ENCODE data around the gene KPNA2. TPM values are rescaled to one million over a fixed set of nuclear protein-coding genes. Genes with fewer than 3 reads are reported as not detected.
A peak's percentile ranks its signal among the peaks of the same experiment; 100 is the strongest.
"Not testable (repeated sequence)": the region's sequence is repeated elsewhere in the genome, so short reads cannot be mapped to it uniquely, and the experiment has no call there.

KPNA2 gene
- polyA plus RNA-seq, 3 donors = 23.2 to 36.1 (median 23.2) TPM

- H2AFZ ChIP-seq (ENCODE audit: insufficient read depth, low read depth, low read length, poor library complexity, severe bottlenecking) = peak overlapping the region; percentile 93
- H3K9me3 Mint-ChIP-seq = peaks cover 0 to 4% (median 0%) of the 10 kb centered on the region in 7 donors
These were observed 991 bp downstream of the KPNA2 start for GRCh38 chr17:68036304-68037147.

GRCh38 chr17:68047153-68047846 is 11.8 kb downstream of the KPNA2 start:
- Histone ChIP-seq H3K4me1 (ENCODE audit: control insufficient read depth in 1 of 2, insufficient read depth in 2 of 2, low read length in 2 of 2) (no peaks in the 10 kb centered on the region), H4K20me1 (ENCODE audit: insufficient read depth, low read length) (no peaks in the 10 kb centered on the region), H3K9me3 (replicated peaks in 1 of 2; ENCODE audit: control insufficient read depth in 1 of 2, insufficient read depth in 1 of 2, low read length in 2 of 2) (no peaks in the 10 kb centered on the region), H3K79me2 (ENCODE audit: insufficient read depth, low read length) (peaks cover under 1% of the 10 kb centered on the region), H3K27me3 (ENCODE audit: control insufficient read depth in 2 of 2, insufficient read depth in 2 of 2, low read length in 2 of 2) (no peaks in the 10 kb centered on the region), H2AFZ (ENCODE audit: insufficient read depth, low read depth, low read length, poor library complexity, severe bottlenecking) (no peak overlapping the region), H3K4me2 (replicated peaks; ENCODE audit: extremely low read depth, low read length, poor library complexity, severe bottlenecking) (no peak overlapping the region), H3K36me3 (replicated peaks in 1 of 2; ENCODE audit: control insufficient read depth in 1 of 2, insufficient read depth in 2 of 2, low read length in 2 of 2) (peaks cover 48 to 58% of the 10 kb centered on the region in 2 donors), H3K27ac (ENCODE audit: low read depth in 1 of 2, low read length in 2 of 2) (no peak overlapping the region), H3K9ac (ENCODE audit: insufficient read depth, low read length, poor library complexity, severe bottlenecking) (no peak overlapping the region), H3K4me3 (replicated peaks in 1 of 3; ENCODE audit: low read depth in 2 of 3, low read length in 3 of 3) (no peak overlapping the region)
- WGBS (ENCODE audit: insufficient coverage) = no CpG with 5 or more reads among the region's 9 CpGs
- Mint-ChIP-seq H3K27ac (peak overlapping the region in 1 of 7 donors; percentile 27), H3K27me3 (ENCODE audit: low read depth in 3 of 3) (peaks cover 0 to 2% (median 0%) of the 10 kb centered on the region in 3 donors), H3K4me3 (no peak overlapping the region), H3K9me3 (peaks cover 0 to 2% (median 0%) of the 10 kb centered on the region in 7 donors), H3K4me1 (peaks cover 7% of the 10 kb centered on the region), H3K36me3 (peaks cover 50 to 64% of the 10 kb centered on the region in 2 donors)
- intact Hi-C loops (cut with micrococcal nuclease) = no loop called here
- DNase-seq = no peak
- TF ChIP-seq, protein P1, sequence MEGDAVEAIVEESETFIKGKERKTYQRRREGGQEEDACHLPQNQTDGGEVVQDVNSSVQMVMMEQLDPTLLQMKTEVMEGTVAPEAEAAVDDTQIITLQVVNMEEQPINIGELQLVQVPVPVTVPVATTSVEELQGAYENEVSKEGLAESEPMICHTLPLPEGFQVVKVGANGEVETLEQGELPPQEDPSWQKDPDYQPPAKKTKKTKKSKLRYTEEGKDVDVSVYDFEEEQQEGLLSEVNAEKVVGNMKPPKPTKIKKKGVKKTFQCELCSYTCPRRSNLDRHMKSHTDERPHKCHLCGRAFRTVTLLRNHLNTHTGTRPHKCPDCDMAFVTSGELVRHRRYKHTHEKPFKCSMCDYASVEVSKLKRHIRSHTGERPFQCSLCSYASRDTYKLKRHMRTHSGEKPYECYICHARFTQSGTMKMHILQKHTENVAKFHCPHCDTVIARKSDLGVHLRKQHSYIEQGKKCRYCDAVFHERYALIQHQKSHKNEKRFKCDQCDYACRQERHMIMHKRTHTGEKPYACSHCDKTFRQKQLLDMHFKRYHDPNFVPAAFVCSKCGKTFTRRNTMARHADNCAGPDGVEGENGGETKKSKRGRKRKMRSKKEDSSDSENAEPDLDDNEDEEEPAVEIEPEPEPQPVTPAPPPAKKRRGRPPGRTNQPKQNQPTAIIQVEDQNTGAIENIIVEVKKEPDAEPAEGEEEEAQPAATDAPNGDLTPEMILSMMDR (IDR thresholded peaks at IDR 0.05) = no peak

More at GRCh38 chr17:68036304-68037147, 991 bp downstream of the KPNA2 start:
- peak overlapping the region; percentile 80 for H3K9ac ChIP-seq (ENCODE audit: insufficient read depth, low read length, poor library complexity, severe bottlenecking)
- H3K9me3 ChIP-seq (replicated peaks in 1 of 2; ENCODE audit: control insufficient read depth in 1 of 2, insufficient read depth in 1 of 2, low read length in 2 of 2) = no peaks in the 10 kb centered on the region
- peak overlapping the region; percentile 80 to 83 for H3K27ac ChIP-seq (ENCODE audit: low read depth in 1 of 2, low read length in 2 of 2)
- H3K4me3 Mint-ChIP-seq = peak overlapping the region; percentile 94 to 97
- peaks cover 1 to 2% (median 1%) of the 10 kb centered on the region in 3 donors for H3K27me3 Mint-ChIP-seq (ENCODE audit: low read depth in 3 of 3)
- H4K20me1 ChIP-seq (ENCODE audit: insufficient read depth, low read length) = no peaks in the 10 kb centered on the region
- H3K4me1 ChIP-seq (ENCODE audit: control insufficient read depth in 1 of 2, insufficient read depth in 2 of 2, low read length in 2 of 2) = peaks cover 16 to 24% of the 10 kb centered on the region in 2 donors
- peak overlapping the region; percentile 94 for H3K4me2 ChIP-seq (replicated peaks; ENCODE audit: extremely low read depth, low read length, poor library complexity, severe bottlenecking)
- WGBS (ENCODE audit: insufficient coverage) = 0% methylated on average over 4 of the region's 11 CpGs
- peaks cover 15% of the 10 kb centered on the region for H3K4me1 Mint-ChIP-seq
- H3K4me3 ChIP-seq (replicated peaks in 1 of 3; ENCODE audit: low read depth in 2 of 3, low read length in 3 of 3) = peak overlapping the region; percentile 70 to 99 (median 98)
- DNase-seq = peak in 2 of 3 donors; percentile 38 to 63
- intact Hi-C loops (cut with micrococcal nuclease) = loop anchor here in 1 of 2 donors (5.0 to 10.0 kb wide), 2 partner anchors 68 to 421 kb away; partner anchors contain the start of gene WIPI1
- peak overlapping the region; percentile 85 to 95 (median 91) for H3K27ac Mint-ChIP-seq
- H3K27me3 ChIP-seq (ENCODE audit: control insufficient read depth in 2 of 2, insufficient read depth in 2 of 2, low read length in 2 of 2) = no peaks in the 10 kb centered on the region
- TF ChIP-seq, protein P1 (IDR thresholded peaks at IDR 0.05) = no peak
- H3K36me3 Mint-ChIP-seq = peaks cover 27 to 36% of the 10 kb centered on the region in 2 donors
- H3K36me3 ChIP-seq (replicated peaks in 1 of 2; ENCODE audit: control insufficient read depth in 1 of 2, insufficient read depth in 2 of 2, low read length in 2 of 2) = peaks cover 26 to 31% of the 10 kb centered on the region in 2 donors
- peaks cover 60% of the 10 kb centered on the region for H3K79me2 ChIP-seq (ENCODE audit: insufficient read depth, low read length)

- peak overlapping the region in 2 of 7 donors; percentile 22 to 67 for H3K27ac Mint-ChIP-seq
- H3K4me3 ChIP-seq (replicated peaks in 1 of 3; ENCODE audit: low read depth in 2 of 3, low read length in 3 of 3); H3K4me3 Mint-ChIP-seq; DNase-seq; H3K9me3 Mint-ChIP-seq; H3K4me2 ChIP-seq (replicated peaks; ENCODE audit: extremely low read depth, low read length, poor library complexity, severe bottlenecking); H3K9me3 ChIP-seq (replicated peaks in 1 of 2; ENCODE audit: control insufficient read depth in 1 of 2, insufficient read depth in 1 of 2, low read length in 2 of 2); H3K27me3 Mint-ChIP-seq (ENCODE audit: low read depth in 3 of 3); H3K27me3 ChIP-seq (ENCODE audit: control insufficient read depth in 2 of 2, insufficient read depth in 2 of 2, low read length in 2 of 2); H3K4me1 Mint-ChIP-seq; H3K79me2 ChIP-seq (ENCODE audit: insufficient read depth, low read length); H3K27ac ChIP-seq (ENCODE audit: low read depth in 1 of 2, low read length in 2 of 2); intact Hi-C loops (cut with micrococcal nuclease); H4K20me1 ChIP-seq (ENCODE audit: insufficient read depth, low read length); H3K4me1 ChIP-seq (ENCODE audit: control insufficient read depth in 1 of 2, insufficient read depth in 2 of 2, low read length in 2 of 2); H2AFZ ChIP-seq (ENCODE audit: insufficient read depth, low read depth, low read length, poor library complexity, severe bottlenecking); H3K9ac ChIP-seq (ENCODE audit: insufficient read depth, low read length, poor library complexity, severe bottlenecking): not testable (repeated sequence)
- WGBS (ENCODE audit: insufficient coverage) = no CpG with 5 or more reads among the region's 7 CpGs
- H3K36me3 Mint-ChIP-seq = peaks cover 46 to 62% of the 10 kb centered on the region in 2 donors
- H3K36me3 ChIP-seq (replicated peaks in 1 of 2; ENCODE audit: control insufficient read depth in 1 of 2, insufficient read depth in 2 of 2, low read length in 2 of 2) = peaks cover 42 to 51% of the 10 kb centered on the region in 2 donors
These were observed 12.5 kb downstream of the KPNA2 start for GRCh38 chr17:68047890-68048542.

All from CD14-positive monocyte (primary cell).